ENCODE data around the gene SLC38A1. TPM values are rescaled to one million over a fixed set of nuclear protein-coding genes. Genes with fewer than 3 reads are reported as not detected.

Gene SLC38A1
- total RNA-seq, 1 experiment from 2014 or later: 155 TPM

DNA sequence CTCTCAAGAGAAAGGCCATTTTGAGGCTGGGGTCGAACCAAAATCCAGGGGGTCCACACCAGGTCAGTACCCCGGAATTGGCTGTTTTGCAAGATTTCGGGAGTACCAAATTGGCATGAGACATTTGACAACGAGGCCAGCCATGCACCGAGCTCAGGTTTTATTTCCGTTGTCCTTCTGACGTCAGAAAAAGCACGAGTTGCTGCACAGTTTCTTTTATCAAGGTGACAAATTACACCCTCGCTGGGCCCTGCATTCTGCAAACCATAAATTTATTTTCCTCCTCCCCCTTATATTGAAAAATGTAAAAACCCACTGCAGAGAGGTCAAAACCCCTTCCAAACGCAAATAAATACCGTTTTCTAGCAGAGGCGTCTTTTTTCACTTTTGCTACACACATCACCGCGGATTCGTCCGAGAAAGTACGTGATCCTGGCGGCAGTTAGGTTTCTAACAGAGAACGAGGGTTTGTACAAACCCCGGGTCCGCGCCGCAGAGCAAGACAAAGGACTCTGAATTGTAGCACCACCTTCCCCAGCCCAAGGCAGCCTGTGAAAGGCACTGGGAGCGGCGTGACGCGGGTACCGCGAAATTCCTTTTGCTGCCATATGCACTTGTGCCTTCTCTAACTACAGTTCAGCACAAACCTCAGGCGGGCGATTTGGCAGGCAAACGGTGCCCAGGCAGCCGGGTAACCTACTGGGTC, 1.8 kb downstream of the SLC38A1 start:
- H3K4me1 ChIP-seq (ENCODE audit: control insufficient read depth in 1 of 2, insufficient read depth in 2 of 2, low read length in 2 of 2): peaks cover 38 to 65% of the 10 kb centered on the region in 2 experiments
- CTCF ChIA-PET: interaction anchor here (0.7 kb wide), 1 partner anchor 141 kb away, joined by 3 read pairs; no protein-coding TSS in a partner anchor
- intact Hi-C loops (cut with micrococcal nuclease): loop anchor here (5.0 to 10.0 kb wide), 3 partner anchors 90 to 410 kb away; no protein-coding TSS in a partner anchor
- H3K36me3 ChIP-seq (ENCODE audit: control insufficient read depth in 1 of 2, insufficient read depth in 2 of 2, low read length in 2 of 2): no peaks in the 10 kb centered on the region; a peak in 1 of 4 replicates
- RAD21 ChIA-PET (ENCODE audit: low non-redundant PET in 1 of 2, low total read pairs in 2 of 2, uncharacterized antibody in 2 of 2, unreplicated experiment in 2 of 2): no interaction called here
- DNase-seq (ENCODE audit: low read depth, low spot score) (no peak), ATAC-seq (peak; percentile 8; the same call in 1 of the 2 replicates)
- no peaks in the 10 kb centered on the region for H3K27me3 ChIP-seq (ENCODE audit: insufficient read depth, low read length)
- TF ChIP-seq, protein P1, sequence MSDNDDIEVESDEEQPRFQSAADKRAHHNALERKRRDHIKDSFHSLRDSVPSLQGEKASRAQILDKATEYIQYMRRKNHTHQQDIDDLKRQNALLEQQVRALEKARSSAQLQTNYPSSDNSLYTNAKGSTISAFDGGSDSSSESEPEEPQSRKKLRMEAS (IDR thresholded peaks at IDR 0.05): peak; percentile 74
- TF ChIP-seq, protein P2, sequence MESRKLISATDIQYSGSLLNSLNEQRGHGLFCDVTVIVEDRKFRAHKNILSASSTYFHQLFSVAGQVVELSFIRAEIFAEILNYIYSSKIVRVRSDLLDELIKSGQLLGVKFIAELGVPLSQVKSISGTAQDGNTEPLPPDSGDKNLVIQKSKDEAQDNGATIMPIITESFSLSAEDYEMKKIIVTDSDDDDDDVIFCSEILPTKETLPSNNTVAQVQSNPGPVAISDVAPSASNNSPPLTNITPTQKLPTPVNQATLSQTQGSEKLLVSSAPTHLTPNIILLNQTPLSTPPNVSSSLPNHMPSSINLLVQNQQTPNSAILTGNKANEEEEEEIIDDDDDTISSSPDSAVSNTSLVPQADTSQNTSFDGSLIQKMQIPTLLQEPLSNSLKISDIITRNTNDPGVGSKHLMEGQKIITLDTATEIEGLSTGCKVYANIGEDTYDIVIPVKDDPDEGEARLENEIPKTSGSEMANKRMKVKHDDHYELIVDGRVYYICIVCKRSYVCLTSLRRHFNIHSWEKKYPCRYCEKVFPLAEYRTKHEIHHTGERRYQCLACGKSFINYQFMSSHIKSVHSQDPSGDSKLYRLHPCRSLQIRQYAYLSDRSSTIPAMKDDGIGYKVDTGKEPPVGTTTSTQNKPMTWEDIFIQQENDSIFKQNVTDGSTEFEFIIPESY (IDR thresholded peaks at IDR 0.05; ENCODE audit: extremely low read depth, insufficient replicate concordance, low read length): no peak
- peak overlapping the region; percentile 69 to 95 for H3K4me3 ChIP-seq (replicated peaks in 1 of 2; ENCODE audit: low read depth in 1 of 2, low read length in 2 of 2)
- BruUV-seq (replicated peaks): no TSS peak
- peak overlapping the region; percentile 83 for H3K4me2 ChIP-seq (ENCODE audit: low read length)
- H3K79me2 ChIP-seq (ENCODE audit: insufficient read depth, low read length): peaks cover 68% of the 10 kb centered on the region
- POLR2A ChIA-PET: interaction anchor here (0.9 kb wide), 1 partner anchor 9 kb away, joined by 5 read pairs; no protein-coding TSS in a partner anchor
- H3K9me2 ChIP-seq (ENCODE audit: insufficient read depth): no peaks in the 10 kb centered on the region
- H2AFZ ChIP-seq (ENCODE audit: low read depth, low read length, poor library complexity, severe bottlenecking): no peak overlapping the region
- H3K9me3 ChIP-seq (ENCODE audit: control insufficient read depth in 1 of 2, insufficient read depth in 1 of 2, low read depth in 1 of 2, low read length in 2 of 2): no peaks in the 10 kb centered on the region
- peak overlapping the region; percentile 76 for H3K27ac ChIP-seq (ENCODE audit: low read depth, low read length)
- peak overlapping the region; percentile 98 for H3K9ac ChIP-seq (ENCODE audit: low read length)
- peaks cover 14% of the 10 kb centered on the region; the same call in 1 of the 2 replicates for H4K20me1 ChIP-seq (ENCODE audit: insufficient read depth)

DNA sequence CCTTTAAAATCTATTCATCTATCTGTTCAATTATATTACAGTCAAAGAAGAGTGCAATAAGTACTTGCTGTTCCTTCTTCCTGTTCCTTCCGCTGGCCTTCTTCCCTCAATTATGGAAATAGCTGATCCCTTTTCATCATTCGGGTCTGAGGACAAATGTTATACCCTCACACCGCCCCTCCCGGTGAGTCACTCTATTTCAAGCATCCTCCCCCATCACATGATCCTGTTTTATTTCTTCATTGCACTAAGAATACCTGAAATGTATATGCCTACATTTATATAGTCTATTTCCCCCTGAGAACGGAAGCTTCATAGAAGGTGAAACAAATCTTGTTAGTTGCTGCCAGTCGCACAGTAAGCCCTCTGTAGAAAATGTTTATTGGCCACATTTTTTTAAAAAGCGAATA, 2.5 kb downstream of the SLC38A1 start:
- intact Hi-C loops (cut with micrococcal nuclease): loop anchor here (5.0 to 10.0 kb wide), 3 partner anchors 91 to 411 kb away; no protein-coding TSS in a partner anchor
- Histone ChIP-seq H3K27me3 (ENCODE audit: insufficient read depth, low read length) (no peaks in the 10 kb centered on the region), H3K36me3 (ENCODE audit: control insufficient read depth in 1 of 2, insufficient read depth in 2 of 2, low read length in 2 of 2) (no peaks in the 10 kb centered on the region; a peak in 1 of 4 replicates), H3K4me1 (ENCODE audit: control insufficient read depth in 1 of 2, insufficient read depth in 2 of 2, low read length in 2 of 2) (peaks cover 45 to 72% of the 10 kb centered on the region in 2 experiments), H3K9ac (ENCODE audit: low read length) (peak overlapping the region; percentile 98), H3K4me2 (ENCODE audit: low read length) (peak overlapping the region; percentile 83), H4K20me1 (ENCODE audit: insufficient read depth) (peaks cover 17% of the 10 kb centered on the region; the same call in 1 of the 2 replicates), H3K9me2 (ENCODE audit: insufficient read depth) (no peaks in the 10 kb centered on the region), H3K4me3 (replicated peaks in 1 of 2; ENCODE audit: low read depth in 1 of 2, low read length in 2 of 2) (peak overlapping the region; percentile 69 to 95), H3K9me3 (ENCODE audit: control insufficient read depth in 1 of 2, insufficient read depth in 1 of 2, low read depth in 1 of 2, low read length in 2 of 2) (no peaks in the 10 kb centered on the region), H2AFZ (ENCODE audit: low read depth, low read length, poor library complexity, severe bottlenecking) (no peak overlapping the region), H3K79me2 (ENCODE audit: insufficient read depth, low read length) (peaks cover 74% of the 10 kb centered on the region), H3K27ac (ENCODE audit: low read depth, low read length) (peak overlapping the region; percentile 76)
- DNase-seq (ENCODE audit: low read depth, low spot score): no peak
- RAD21 ChIA-PET (ENCODE audit: low non-redundant PET in 1 of 2, low total read pairs in 2 of 2, uncharacterized antibody in 2 of 2, unreplicated experiment in 2 of 2): no interaction called here
- CTCF ChIA-PET: interaction anchor here (0.7 kb wide), 1 partner anchor 141 kb away, joined by 3 read pairs; no protein-coding TSS in a partner anchor
- no peak for TF ChIP-seq EGR1 (IDR thresholded peaks at IDR 0.05; ENCODE audit: low read depth)
- peak; percentile 46 for TF ChIP-seq SIN3A (IDR thresholded peaks at IDR 0.05; ENCODE audit: low read depth)
- ATAC-seq: no peak
- POLR2A ChIA-PET: interaction anchor here (0.9 kb wide), 1 partner anchor 10 kb away, joined by 5 read pairs; no protein-coding TSS in a partner anchor
- no TSS peak for BruUV-seq (replicated peaks)

Measured in HCT116 (cell line).